Hematopoietic multipotent progenitor cell treated with erythropoietin and hydrocortisone succinate and interleukin-3 and kit ligand, for 15 days (in vitro differentiated cells): ENCODE data around the gene ADGRE2.
"Not testable (repeated sequence)": the region's sequence is repeated elsewhere in the genome, so short reads cannot be mapped to it uniquely, and the experiment has no call there.

ENCODE experiments used
- DNase-seq: peaks from one replicate; pipeline ENCODE4 v3.0.0-alpha.2; 2015; ENCODE audit warnings: low spot score

The ADGRE2 gene

GRCh38 chr19:14779151-14779550, 791 bp upstream of the ADGRE2 start:
- no peak for DNase-seq

DNA sequence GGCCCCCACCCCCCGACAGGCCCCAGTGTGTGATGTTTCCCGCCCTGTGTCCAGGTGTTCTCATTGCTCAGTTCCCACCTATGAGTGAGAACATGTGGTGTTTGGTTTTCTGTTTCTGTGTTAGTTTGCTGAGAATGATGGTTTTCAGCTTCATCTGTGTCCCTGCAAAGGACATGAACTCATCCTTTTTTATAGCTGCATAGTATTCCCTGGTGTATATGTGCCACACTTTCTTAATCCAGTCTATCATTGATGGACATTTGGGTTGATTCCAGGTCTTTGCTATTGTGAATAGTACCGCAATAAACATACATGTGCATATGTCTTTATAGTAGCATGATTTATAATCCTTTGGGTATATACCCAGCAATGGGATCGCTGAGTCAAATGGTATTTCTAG, 715 bp downstream of the ADGRE2 start:
- DNase-seq = not testable (repeated sequence)

DNA sequence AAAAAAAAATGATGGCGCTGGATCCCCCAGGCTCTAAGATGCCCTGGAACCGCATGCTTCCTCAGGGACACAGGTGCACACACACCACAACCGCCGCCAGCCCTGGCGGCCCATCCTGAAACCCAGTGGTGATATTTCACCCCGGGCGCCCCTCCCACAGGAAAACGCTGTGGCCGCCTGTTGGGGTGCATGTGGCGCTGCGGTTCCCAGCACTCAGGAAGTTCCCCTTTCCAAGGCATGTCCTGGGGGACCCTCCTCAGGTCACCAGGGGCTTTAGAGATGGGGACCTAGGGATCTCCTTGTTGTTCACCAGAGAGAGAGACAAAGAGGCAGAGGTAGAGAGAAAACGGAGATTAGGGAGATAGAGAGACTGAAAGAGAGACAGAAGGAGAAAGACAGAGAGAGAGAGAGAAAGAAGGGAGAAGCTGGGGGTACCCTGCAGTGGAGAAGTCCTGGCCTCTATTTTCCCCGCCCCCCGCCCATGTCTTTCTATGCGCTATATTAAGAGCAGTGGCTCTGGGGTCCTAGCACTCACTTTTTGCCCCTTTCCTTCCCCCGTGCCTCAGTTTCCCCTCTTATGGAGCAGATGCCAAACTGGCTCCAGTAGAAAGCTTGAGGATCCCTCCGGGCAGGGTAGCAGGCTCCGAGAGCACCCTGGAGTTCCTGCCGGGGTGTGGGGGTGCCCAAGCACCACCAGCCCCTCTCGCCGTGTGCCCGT, 2.3 kb downstream of the ADGRE2 start:
- DNase-seq = no peak

- DNase-seq = not testable (repeated sequence)
These were observed 3.0 kb downstream of the ADGRE2 start for GRCh38 chr19:14775326-14775725.

DNA sequence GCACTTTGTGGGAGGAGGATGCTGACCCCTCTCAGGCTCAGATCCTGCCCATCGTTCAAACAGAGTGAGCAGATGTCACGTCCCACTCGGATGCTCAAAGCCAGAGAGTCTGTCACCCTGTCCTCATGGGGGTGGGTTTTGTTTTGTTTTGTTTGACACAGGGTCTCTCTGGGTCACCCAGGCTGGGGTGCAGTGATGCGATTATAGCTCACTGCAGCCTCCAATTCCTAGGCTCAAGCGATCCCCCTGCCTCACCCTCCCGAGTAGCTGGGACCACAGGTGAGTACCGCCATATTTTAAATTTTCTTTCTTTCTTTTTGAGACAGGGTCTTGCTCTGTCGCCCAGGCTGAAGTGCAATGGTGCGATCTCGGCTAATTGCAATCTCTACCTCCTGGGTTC, 4.0 kb downstream of the ADGRE2 start:
- no peak for DNase-seq

DNA sequence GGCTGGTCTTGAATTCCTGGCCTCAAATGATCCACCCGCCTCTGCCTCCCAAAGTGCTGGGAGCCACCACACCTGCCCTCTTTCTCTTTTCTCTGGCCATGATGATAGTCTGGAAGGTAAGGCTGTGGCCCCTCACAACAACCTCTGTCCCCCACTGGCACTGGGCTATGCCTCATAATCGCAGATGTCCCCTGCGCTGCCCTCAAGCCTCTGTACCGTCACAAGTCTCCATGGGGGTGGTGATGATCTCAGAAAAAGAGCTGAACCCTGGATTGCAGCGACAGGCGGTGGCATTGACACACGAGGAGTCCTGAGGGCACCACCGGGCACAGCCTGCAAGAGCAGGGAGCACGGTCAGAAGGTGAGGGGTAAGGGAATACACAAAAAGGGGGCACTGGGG, 4.6 kb downstream of the ADGRE2 start:
- not testable (repeated sequence) for DNase-seq

DNA sequence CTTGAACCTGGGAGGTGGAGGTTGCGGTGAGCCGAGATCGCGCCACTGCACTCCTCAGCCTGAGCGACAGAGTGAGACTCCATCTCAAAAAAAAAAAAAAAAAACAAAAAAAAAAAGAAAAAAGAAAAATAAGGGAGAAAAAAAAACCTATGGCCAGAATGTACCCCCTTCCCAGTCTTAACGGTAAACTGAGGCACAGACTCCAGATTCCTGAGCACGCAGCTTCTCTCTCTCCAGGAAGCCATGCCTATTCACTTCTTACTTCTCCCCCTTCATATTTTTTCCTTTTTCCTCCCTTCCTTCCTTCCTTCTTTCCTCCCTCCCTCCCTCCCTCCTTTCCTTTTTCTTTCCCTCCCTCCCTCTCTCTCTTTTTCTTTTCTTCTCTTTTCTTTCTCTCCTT, 5.4 kb downstream of the ADGRE2 start:
- no peak for DNase-seq

GRCh38 chr19:14772467-14772866, 5.9 kb downstream of the ADGRE2 start:
- DNase-seq = no peak

DNA sequence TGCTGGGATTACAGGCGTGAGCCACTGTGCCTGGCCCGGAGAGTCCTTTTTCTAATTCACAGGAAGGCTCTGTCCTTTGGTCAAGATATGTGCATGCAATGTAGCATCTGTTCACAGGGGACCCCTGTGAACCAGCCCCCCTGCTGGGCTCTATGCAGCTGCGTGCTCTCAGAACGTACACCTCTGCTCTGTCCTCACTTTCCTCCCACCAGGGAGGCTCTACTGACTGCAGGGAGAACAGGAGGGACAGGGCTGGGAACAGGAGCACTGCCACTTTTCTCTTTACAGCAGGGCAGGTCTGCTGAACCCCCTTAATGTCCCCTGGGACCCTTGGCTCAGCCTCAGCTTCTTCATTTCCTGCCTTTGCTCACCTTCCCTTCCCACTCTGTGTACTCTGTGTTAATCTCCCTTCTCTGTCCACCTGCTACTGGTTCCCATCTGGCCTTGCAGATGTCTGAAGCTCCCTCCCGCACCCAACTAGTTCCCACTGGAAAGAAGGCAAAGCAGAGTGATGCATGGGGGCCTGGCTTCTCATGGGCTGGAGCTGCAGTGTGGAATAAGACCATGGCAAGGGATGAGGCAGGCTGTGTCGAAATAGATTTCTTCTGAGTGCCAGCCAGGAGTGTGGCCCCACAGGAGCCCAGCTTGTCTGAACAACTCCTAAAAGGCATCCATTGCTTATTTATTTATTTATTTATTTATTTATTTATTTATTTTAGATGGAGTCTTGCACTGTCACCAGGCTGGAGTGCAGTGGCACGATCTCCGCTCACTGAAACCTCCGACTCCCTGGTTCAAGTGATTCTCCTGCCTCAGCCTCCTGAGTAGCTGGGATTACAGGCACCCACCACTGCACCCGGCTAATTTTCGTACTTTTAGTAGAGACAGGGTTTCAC, 7.2 kb downstream of the ADGRE2 start:
- DNase-seq = no peak

GRCh38 chr19:14770136-14770535, 8.2 kb downstream of the ADGRE2 start:
- no peak for DNase-seq

GRCh38 chr19:14769201-14769600, 9.2 kb downstream of the ADGRE2 start:
- DNase-seq = no peak

DNA sequence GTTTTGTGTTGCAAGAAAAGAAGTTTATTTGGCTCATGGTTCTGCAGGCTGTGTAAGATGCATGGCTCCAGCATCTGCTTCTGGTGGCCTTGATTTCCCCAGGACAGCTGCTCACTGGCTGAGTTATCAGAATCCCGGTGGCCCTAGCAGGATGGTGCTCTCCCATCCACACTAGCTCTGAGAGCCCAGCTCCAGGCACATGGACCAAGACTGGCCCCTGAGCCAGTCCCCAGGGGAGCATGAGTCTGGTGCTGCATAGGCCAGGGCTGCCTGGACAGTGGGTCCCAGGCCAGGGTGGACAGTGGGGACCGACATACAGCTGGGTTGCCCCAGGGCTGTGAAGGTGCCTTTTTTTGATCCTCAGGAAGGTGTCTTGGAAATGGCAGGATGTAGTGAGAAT, 10.4 kb downstream of the ADGRE2 start:
- DNase-seq = no peak

GRCh38 chr19:14767466-14767971, 10.8 kb downstream of the ADGRE2 start:
- DNase-seq = no peak

- not testable (repeated sequence) for DNase-seq
These were observed 12.5 kb downstream of the ADGRE2 start for GRCh38 chr19:14765841-14766240.

DNA sequence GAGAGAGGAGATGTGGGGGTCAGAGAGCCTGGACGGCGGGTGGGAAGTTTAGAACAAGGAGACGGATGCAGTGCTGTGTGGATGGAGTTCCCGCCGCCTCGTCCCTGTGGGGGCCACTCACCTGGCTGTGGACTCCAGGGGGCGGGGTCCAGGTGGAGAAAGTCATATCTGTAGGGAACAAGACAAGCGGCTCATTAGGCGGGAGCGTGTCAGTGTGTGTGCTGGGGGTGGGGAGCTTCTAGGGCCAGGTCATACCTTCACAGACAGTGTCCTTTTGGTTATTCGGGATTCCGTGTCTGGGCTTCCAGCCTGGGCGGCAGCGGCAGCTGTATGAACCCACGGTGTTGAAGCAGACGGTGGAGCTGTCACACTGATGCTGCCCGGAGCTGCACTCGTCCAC, 13.0 kb downstream of the ADGRE2 start:
- DNase-seq = not testable (repeated sequence)

DNA sequence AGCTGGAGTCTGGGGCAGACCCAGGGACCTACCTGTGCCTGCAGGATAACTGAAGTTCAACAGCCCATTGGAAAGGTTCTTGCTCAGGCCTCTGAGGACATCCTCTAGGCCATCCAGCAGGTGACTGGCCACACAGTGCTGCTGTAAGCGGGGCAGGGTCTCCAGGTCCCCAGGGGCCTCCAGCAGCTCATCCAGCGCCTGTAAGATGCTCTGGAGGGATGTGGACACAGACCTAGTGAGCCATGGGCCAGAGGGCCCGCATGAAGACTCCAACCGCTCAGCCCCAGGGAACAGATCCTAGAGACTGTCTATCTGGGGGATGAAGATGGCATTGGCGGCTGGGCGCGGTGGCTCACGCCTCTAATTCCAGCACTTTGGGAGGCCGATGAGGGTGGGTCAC, 14.0 kb downstream of the ADGRE2 start:
- DNase-seq = no peak

DNA sequence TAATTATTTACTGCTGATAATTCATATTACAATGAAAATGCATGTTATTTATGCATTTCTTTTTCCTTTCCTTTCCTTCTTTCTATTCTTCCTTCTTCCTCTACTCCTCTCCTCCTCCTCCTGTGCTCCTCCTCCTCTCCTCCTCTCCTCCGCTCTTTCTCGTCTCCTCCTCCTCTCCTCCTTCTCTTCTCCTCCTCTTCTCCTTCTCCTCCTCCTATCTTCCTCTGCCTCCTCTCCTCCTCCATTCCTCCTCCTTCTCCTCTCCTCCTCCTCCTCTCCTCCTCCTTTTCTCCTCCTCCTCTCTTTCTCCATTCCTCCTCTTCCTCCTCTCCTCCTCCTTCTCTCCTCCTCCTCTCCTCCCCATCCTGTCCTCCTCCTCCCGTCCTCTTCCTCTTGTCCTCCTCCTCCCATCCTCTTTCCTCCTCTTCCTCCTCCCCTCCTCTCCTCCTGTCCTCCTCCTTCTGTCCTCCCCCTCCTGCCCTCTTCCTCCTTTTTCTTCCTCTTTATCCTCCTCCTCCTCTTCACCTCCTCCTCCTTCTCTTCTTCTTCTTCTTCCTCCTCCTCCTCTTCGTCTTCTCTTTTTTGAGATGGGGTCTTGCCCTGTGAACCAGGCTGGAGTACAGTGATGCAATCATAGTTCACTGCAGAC, 14.7 kb downstream of the ADGRE2 start:
- no peak for DNase-seq

DNA sequence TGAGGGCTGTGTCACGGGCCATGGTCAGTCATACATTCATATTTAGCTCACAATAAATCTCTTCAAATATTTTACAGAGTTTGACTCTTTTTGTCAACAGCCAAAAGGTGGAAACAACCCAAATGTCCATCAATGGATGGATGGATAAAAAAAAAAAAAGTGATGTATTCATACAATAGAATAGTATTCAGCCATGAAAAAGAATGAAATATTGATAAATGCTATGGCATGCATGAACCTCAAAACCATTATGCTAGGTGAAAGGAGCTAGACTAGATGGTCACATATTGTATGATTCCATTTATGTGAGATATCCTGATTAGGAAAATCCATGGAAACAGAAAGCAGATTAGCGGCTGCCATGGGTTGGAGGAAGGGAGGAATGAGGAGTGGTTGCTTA, 16.2 kb downstream of the ADGRE2 start:
- DNase-seq = no peak

DNA sequence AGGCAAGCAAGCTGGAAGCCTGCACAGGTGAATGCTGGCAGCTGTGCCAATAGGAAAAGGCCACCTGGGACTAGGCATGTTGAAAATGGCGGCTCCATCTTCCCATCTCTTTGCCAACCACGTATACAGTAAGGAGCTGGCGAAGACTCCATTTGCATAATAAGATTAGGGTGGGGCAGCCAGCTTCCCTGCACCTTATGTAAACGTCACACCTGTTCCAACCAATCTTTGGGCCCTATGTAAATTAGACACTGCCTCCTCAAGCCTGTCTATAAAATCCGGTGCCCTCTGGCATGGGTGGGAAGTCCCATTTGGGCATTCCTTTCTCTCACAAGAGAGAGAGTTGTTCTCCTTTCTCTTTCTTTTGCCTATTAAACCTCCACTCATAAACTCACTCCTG, 16.8 kb downstream of the ADGRE2 start:
- DNase-seq = no peak

DNA sequence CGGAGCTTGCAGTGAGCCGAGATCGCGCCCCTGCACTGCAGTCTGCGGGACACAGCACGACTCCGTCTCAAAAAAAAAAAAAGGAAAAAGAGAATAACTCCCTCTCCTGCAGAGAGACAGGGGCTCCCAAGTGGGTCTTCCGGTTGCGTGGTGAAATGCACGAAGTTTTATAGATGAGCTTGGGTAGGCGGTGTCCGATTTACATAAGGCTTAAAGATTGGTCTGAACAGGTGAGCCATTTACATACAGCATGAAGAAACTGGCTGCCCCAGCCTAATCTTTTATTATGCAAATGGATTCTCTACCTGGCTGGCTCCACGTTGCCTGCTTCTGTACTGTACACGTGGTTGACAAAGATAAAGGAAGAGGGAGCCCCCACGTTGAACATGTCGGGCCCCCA, 19.5 kb downstream of the ADGRE2 start:
- no peak for DNase-seq

GRCh38 chr19:14748601-14749000, 29.8 kb downstream of the ADGRE2 start:
- DNase-seq = no peak

- DNase-seq = no peak
These were observed 31.5 kb downstream of the ADGRE2 start for GRCh38 chr19:14746886-14747285.

DNA sequence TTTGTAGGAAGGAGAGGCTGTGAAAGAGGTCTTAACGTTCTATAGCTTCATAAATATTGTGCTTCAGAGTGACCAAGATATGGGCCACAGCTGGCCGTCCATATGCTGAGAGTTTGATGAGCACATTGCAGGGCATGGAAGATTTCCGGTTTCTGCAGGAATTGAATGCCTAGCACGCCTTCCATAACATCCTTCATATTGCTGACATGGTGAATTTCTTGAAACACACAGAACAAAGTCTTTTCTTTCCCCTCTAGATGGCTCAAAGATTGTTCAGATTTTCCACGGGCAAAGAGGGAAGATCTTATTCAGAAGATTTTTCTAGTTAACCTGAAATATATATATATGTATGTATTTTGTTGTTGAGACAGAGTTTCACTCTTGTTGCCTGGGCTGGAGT, 42.4 kb downstream of the ADGRE2 start:
- DNase-seq = no peak
